H9 (cell line): Measurements from ENCODE around the gene PNKD. TPM values are rescaled to one million over a fixed set of nuclear protein-coding genes. Genes with fewer than 3 reads are reported as not detected.

Experiments
- DNase-seq: peaks from one replicate; pipeline ENCODE4 v3.0.0-alpha.2; 2017
- H2AFZ ChIP-seq: one replicate; pipeline ENCODE4 v1.6.1; 2013; ENCODE audit warnings: mild to moderate bottlenecking, low read length, control low read depth, moderate library complexity
- H2AK5ac ChIP-seq: 2 replicates; pipeline ENCODE4 v1.6.1; 2013; ENCODE audit warnings: low read length, control low read depth, mixed read lengths; ENCODE audit not compliant: insufficient read length
- H2BK120ac ChIP-seq: one replicate; pipeline ENCODE4 v1.6.1; 2013; ENCODE audit warnings: low read depth, mild to moderate bottlenecking, low read length, control low read depth, inconsistent platforms; ENCODE audit not compliant: poor library complexity, severe bottlenecking
- H2BK12ac ChIP-seq: 2 replicates; pipeline ENCODE4 v1.6.1; 2013; ENCODE audit warnings: low read length, control low read depth, mixed read lengths, low read depth; ENCODE audit not compliant: insufficient read length
- H2BK15ac ChIP-seq: 2 replicates; pipeline ENCODE4 v1.6.1; 2013; ENCODE audit warnings: low read depth, low read length, control low read depth
- H2BK20ac ChIP-seq: one replicate; pipeline ENCODE4 v1.6.1; 2013; ENCODE audit warnings: low read depth, mild to moderate bottlenecking, low read length, control low read depth, inconsistent platforms; ENCODE audit not compliant: poor library complexity, severe bottlenecking
- H2BK5ac ChIP-seq: 2 replicates; pipeline ENCODE4 v1.6.1; 2013; ENCODE audit warnings: low read length, control low read depth, mixed read lengths; ENCODE audit not compliant: insufficient read length
- H3K14ac ChIP-seq: 2 replicates; pipeline ENCODE4 v1.6.1; 2013; ENCODE audit warnings: low read length, control low read depth; ENCODE audit not compliant: insufficient read depth
- H3K18ac ChIP-seq: 2 replicates; pipeline ENCODE4 v1.6.1; 2013; ENCODE audit warnings: low read depth, mild to moderate bottlenecking, mixed read lengths, low read length, control low read depth; ENCODE audit not compliant: insufficient read length
- H3K23ac ChIP-seq: 2 replicates; pipeline ENCODE4 v1.6.1; 2013; ENCODE audit warnings: low read length, control low read depth, mixed read lengths, low read depth; ENCODE audit not compliant: insufficient read length
- H3K23me2 ChIP-seq: 2 replicates; pipeline ENCODE4 v1.6.1; 2013; ENCODE audit warnings: low read depth, mild to moderate bottlenecking, mixed read lengths, low read length, control low read depth; ENCODE audit not compliant: insufficient read length, poor library complexity, severe bottlenecking
- H3K27ac ChIP-seq: 2 replicates; pipeline ENCODE4 v1.5.1; 2013; ENCODE audit warnings: low read length, control low read depth, mixed read lengths, low read depth; ENCODE audit not compliant: insufficient read length
- H3K27me3 ChIP-seq: 2 replicates; pipeline ENCODE4 v1.6.1; 2013; ENCODE audit warnings: low read length, control low read depth, inconsistent platforms; ENCODE audit not compliant: insufficient read depth
- H3K4ac ChIP-seq: 2 replicates; pipeline ENCODE4 v1.6.1; 2013; ENCODE audit warnings: low read depth, mild to moderate bottlenecking, control low read depth, inconsistent platforms, low read length, moderate library complexity
- H3K4me1 ChIP-seq: 2 replicates; pipeline ENCODE4 v1.6.1; 2013; ENCODE audit warnings: low read length, control low read depth, inconsistent platforms; ENCODE audit not compliant: insufficient read depth
- H3K4me2 ChIP-seq: 2 replicates; pipeline ENCODE4 v1.6.1; 2013; ENCODE audit warnings: low read length, control low read depth, mixed read lengths; ENCODE audit not compliant: insufficient read length, insufficient read depth
- H3K56ac ChIP-seq: 2 replicates; pipeline ENCODE4 v1.6.1; 2013; ENCODE audit warnings: low read depth, mild to moderate bottlenecking, mixed read lengths, low read length, control low read depth; ENCODE audit not compliant: insufficient read length
- H3K79me1 ChIP-seq: 2 replicates; pipeline ENCODE4 v1.6.1; 2013; ENCODE audit warnings: low read depth, mild to moderate bottlenecking, moderate library complexity, low read length, control low read depth, inconsistent platforms; ENCODE audit not compliant: insufficient read depth, poor library complexity, severe bottlenecking
- H3K79me2 ChIP-seq: 2 replicates; pipeline ENCODE4 v1.6.1; 2013; ENCODE audit warnings: low read length, control low read depth, inconsistent platforms; ENCODE audit not compliant: insufficient read depth
- H3K9ac ChIP-seq: 2 replicates; pipeline ENCODE4 v1.6.1; 2013; ENCODE audit warnings: low read length, control low read depth, mixed read lengths; ENCODE audit not compliant: insufficient read length; ENCODE audit errors: extremely low read depth
- H3K9me3 ChIP-seq: one replicate; pipeline ENCODE4 v1.6.1; 2013; ENCODE audit warnings: low read depth, low read length, inconsistent platforms; ENCODE audit not compliant: control insufficient read depth
- H3T11ph ChIP-seq: one replicate; pipeline ENCODE4 v1.6.1; 2013; ENCODE audit warnings: mild to moderate bottlenecking, low read length, control low read depth, inconsistent platforms
- H4K20me1 ChIP-seq: one replicate; pipeline ENCODE4 v1.6.1; 2013; ENCODE audit not compliant: control insufficient read depth, insufficient read length, insufficient read depth
- H4K5ac ChIP-seq: 2 replicates; pipeline ENCODE4 v1.6.1; 2013; ENCODE audit warnings: low read depth, mild to moderate bottlenecking, mixed read lengths, low read length, control low read depth; ENCODE audit not compliant: insufficient read length
- H4K8ac ChIP-seq: replicated peaks from 2 replicates; pipeline ENCODE4 v1.6.1; 2013; ENCODE audit warnings: low read length, control low read depth, mixed read lengths, low read depth; ENCODE audit not compliant: insufficient read length
- H4K91ac ChIP-seq: 2 replicates; pipeline ENCODE4 v1.6.1; 2013; ENCODE audit warnings: low read depth, mild to moderate bottlenecking, moderate library complexity, mixed read lengths, low read length, control low read depth; ENCODE audit not compliant: insufficient read length
- H3K27ac Mint-ChIP-seq, 3 experiments: 2 replicates in 2 of 3; 3 replicates in 1 of 3; pipeline ENCODE4 v1.8.0; 2020 to 2021; ENCODE audit warnings: mixed read lengths in 3 of 3, mild to moderate bottlenecking in 1 of 3, moderate library complexity in 1 of 3
- H3K27me3 Mint-ChIP-seq: 2 replicates; pipeline ENCODE4 v1.8.0; 2021; ENCODE audit warnings: low read depth, mild to moderate bottlenecking, moderate library complexity, mixed read lengths
- H3K36me3 Mint-ChIP-seq, 3 experiments: 2 replicates in 2 of 3; 3 replicates in 1 of 3; pipeline ENCODE4 v1.8.0; 2020 to 2021; ENCODE audit warnings: low read depth in 3 of 3, mixed read lengths in 3 of 3; ENCODE audit not compliant: insufficient read depth in 1 of 3
- H3K4me1 Mint-ChIP-seq, 2 experiments: 2 replicates each; pipeline ENCODE4 v1.8.0; 2020; ENCODE audit warnings: mixed read lengths in 2 of 2
- H3K4me3 Mint-ChIP-seq, 2 experiments: 2 replicates in 1 of 2; 3 replicates in 1 of 2; pipeline ENCODE4 v1.8.0; 2020 to 2021; ENCODE audit warnings: mild to moderate bottlenecking in 2 of 2, mixed read lengths in 2 of 2, moderate library complexity in 1 of 2
- H3K9me3 Mint-ChIP-seq, 2 experiments: 2 replicates in 1 of 2; 3 replicates in 1 of 2; pipeline ENCODE4 v1.8.0; 2020; ENCODE audit warnings: mild to moderate bottlenecking in 2 of 2, mixed read lengths in 2 of 2, moderate library complexity in 1 of 2
- CTCF ChIP-seq: fragments of 200-600 bp; sonication (generic); conservative IDR thresholded peaks from 3 replicates; pipeline ENCODE4 v1.8.0; 2021; ENCODE audit warnings: antibody characterized with exemption, mild to moderate bottlenecking
- WGBS: extraction: QIAGEN DNeasy Blood & Tissue Kit; methylation state at CpG from one replicate; pipeline ENCODE4 v1.1.7; 2013; ENCODE audit warnings: missing lambda C conversion rate, low lambda C conversion rate, mixed read lengths; ENCODE audit not compliant: insufficient read length; ENCODE audit errors: extremely low coverage; 5-methylcytosine and 5-hydroxymethylcytosine counted together
- total RNA-seq: library from RNA; stranded (reverse); gene quantifications from 2 replicates; pipeline ENCODE4 v1.2.1, GENCODE V29; 2021

The PNKD gene
- total RNA-seq, 1 experiment from 2014 or later, result 31.6 TPM

DNA sequence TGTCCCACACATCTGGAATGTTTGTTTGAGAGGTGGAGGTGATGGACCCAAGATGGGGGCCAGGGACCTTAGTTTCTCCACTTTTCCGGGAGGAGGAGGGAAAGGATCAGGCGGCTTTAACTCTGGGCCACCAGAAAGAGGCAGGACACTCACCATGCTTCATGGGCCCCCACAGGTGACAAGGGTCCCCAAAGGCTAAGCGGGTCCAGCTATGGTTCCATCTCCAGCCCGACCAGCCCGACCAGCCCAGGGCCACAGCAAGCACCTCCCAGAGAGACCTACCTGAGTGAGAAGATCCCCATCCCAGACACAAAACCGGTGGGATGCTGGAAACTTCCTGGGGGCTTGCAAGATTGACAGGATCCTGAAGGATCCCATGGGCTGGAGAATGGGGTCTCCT, 112.5 kb downstream of the PNKD start:
- peaks cover 6% of the 10 kb centered on the region for H3K23me2 ChIP-seq
- H3K23ac ChIP-seq, result no peak overlapping the region
- no peak overlapping the region for H3T11ph ChIP-seq
- no peak overlapping the region for H3K27ac ChIP-seq
- no peak overlapping the region for H3K56ac ChIP-seq
- Mint-ChIP-seq H3K9me3 (no peaks in the 10 kb centered on the region), H3K4me1 (peaks cover 5 to 11% of the 10 kb centered on the region in 2 experiments; a peak in 3 of 4 replicates), H3K27ac (no peak overlapping the region), H3K36me3 (no peaks in the 10 kb centered on the region), H3K4me3 (no peak overlapping the region), H3K27me3 (peaks cover 49% of the 10 kb centered on the region)
- H3K14ac ChIP-seq, result no peak overlapping the region
- no peak overlapping the region for H2BK5ac ChIP-seq
- no peak overlapping the region for H2BK20ac ChIP-seq
- H3K4me2 ChIP-seq, result no peak overlapping the region
- H3K79me1 ChIP-seq, result no peaks in the 10 kb centered on the region
- H4K5ac ChIP-seq, result no peak overlapping the region
- WGBS, result no CpG with 5 or more reads among the region's 6 CpGs
- H3K79me2 ChIP-seq, result no peaks in the 10 kb centered on the region
- H2AFZ ChIP-seq, result no peak overlapping the region
- no peak overlapping the region for H4K91ac ChIP-seq
- no peak overlapping the region for H3K9ac ChIP-seq
- H2AK5ac ChIP-seq, result no peak overlapping the region
- no peak overlapping the region for H2BK12ac ChIP-seq
- no peaks in the 10 kb centered on the region for H4K20me1 ChIP-seq
- no peaks in the 10 kb centered on the region for H3K9me3 ChIP-seq
- TF ChIP-seq CTCF, result no peak
- DNase-seq, result no peak
- H2BK120ac ChIP-seq, result no peak overlapping the region
- no peak overlapping the region for H4K8ac ChIP-seq
- no peak overlapping the region for H3K4ac ChIP-seq
- H3K4me1 ChIP-seq, result no peaks in the 10 kb centered on the region
- H3K18ac ChIP-seq, result no peak overlapping the region
- no peak overlapping the region for H2BK15ac ChIP-seq
- peaks cover 2% of the 10 kb centered on the region; the same call in 1 of the 2 replicates for H3K27me3 ChIP-seq
